ENCODE measurements around the gene MROH2B. TPM values are rescaled to one million over a fixed set of nuclear protein-coding genes. Genes with fewer than 3 reads are reported as not detected.

MROH2B gene
- not detected in 2 replicates for total RNA-seq

DNA sequence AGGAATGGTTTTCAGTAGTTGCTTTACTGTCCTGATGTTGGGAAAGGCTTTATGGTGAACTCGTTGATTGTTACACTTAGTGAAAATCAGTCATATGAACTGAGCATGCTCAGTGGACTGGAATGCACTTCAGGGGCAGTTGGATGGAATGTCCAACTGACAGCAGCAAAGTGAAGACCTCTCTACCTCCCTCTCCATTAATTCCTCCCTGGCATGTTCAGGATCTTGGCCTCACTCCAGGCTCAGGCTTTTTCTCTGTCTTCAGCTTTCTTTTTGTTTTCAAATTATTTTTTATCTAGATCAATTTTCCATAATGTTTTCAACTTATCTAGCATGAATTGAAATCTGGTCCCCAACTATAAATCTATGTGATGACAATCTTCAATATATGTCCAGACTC is at the start of gene MROH2B:
Gene MROH2B, minus strand, starts transcription at position 101 of the 400 bp plus-strand sequence. CDS start 490 bp downstream, outside the sequence.

Small RNA genes lying within 50 kb of the gene (small RNA-seq; reads per million reads assigned to genes)
- gene AC114967.1 (ENCODE audit: low replicate concordance) = not detected

Other genes with a start within 250 kb of the MROH2B start
- 248 and 501 TPM in 2 replicates for gene RPL37, start 236.1 kb downstream of the MROH2B start, total RNA-seq
- gene CARD6, start 230.0 kb downstream of the MROH2B start, total RNA-seq = 6.6 and 11.6 TPM in 2 replicates
- gene C7, start 161.8 kb downstream of the MROH2B start, total RNA-seq = not detected in 2 replicates
- not detected in 2 replicates for gene C6, start 142.2 kb upstream of the MROH2B start, total RNA-seq